IMR-90 (cell line): ENCODE measurements around the gene THSD7B. TPM values are rescaled to one million over a fixed set of nuclear protein-coding genes. Genes with fewer than 3 reads are reported as not detected.

Experiments used
- ATAC-seq: fragments of 200-7000 bp; cut with Tn5 transposase; 2 replicates; pipeline ENCODE4 v1.9.1; 2020; ENCODE audit warnings: low read depth, mild to moderate bottlenecking, moderate library complexity
- BruUV-seq: library from RNA; stranded (reverse); fragments of 400-500 nt; replicated peaks from 2 replicates; lab custom pipeline; 2021; lab: Mats Ljungman, UMichigan
- CTCF ChIA-PET: fragments of 300-600 bp; formaldehyde crosslinking; extraction: SDS; loops from one replicate; lab custom pipeline; 2021; ENCODE audit warnings: antibody characterized with exemption; lab: Yijun Ruan, JAX
- POLR2A ChIA-PET: fragments of 300-600 bp; sonication (Branson Sonifier 250); formaldehyde crosslinking; loops from one replicate; lab custom pipeline; 2022; ENCODE audit warnings: antibody characterized with exemption; ENCODE audit not compliant: unreplicated experiment; lab: Charles Lee
- DNase-seq: peaks from one replicate; pipeline ENCODE4 v3.0.0; 2013
- H2AFZ ChIP-seq: replicated peaks from 2 replicates; pipeline ENCODE3; 2013; ENCODE audit warnings: low read length, mild to moderate bottlenecking; ENCODE audit not compliant: poor library complexity
- H2AK5ac ChIP-seq: 2 replicates; pipeline ENCODE4 v1.6.1; 2013; ENCODE audit warnings: low read depth, low read length, inconsistent platforms
- H2AK9ac ChIP-seq: replicated peaks from 2 replicates; pipeline ENCODE3; 2013; ENCODE audit warnings: mild to moderate bottlenecking, low read depth, low read length, moderate library complexity; ENCODE audit not compliant: poor library complexity
- H2BK120ac ChIP-seq: 2 replicates; pipeline ENCODE4 v1.6.1; 2013; ENCODE audit warnings: low read depth, low read length, inconsistent platforms
- H2BK15ac ChIP-seq: 3 replicates; pipeline ENCODE4 v1.6.1; 2013; ENCODE audit warnings: low read depth, low read length, inconsistent platforms
- H2BK20ac ChIP-seq: 2 replicates; pipeline ENCODE4 v1.6.1; 2013; ENCODE audit warnings: low read depth, mild to moderate bottlenecking, inconsistent platforms, low read length, moderate library complexity
- H2BK5ac ChIP-seq: 2 replicates; pipeline ENCODE4 v1.6.1; 2013; ENCODE audit warnings: mild to moderate bottlenecking, low read depth, low read length, inconsistent platforms; ENCODE audit not compliant: poor library complexity, severe bottlenecking
- H3K14ac ChIP-seq: replicated peaks from 2 replicates; pipeline ENCODE4 v1.6.1; 2013; ENCODE audit warnings: low read depth, low read length, inconsistent platforms
- H3K18ac ChIP-seq: 2 replicates; pipeline ENCODE4 v1.6.1; 2013; ENCODE audit warnings: low read depth, low read length, control low read depth
- H3K23ac ChIP-seq: 2 replicates; pipeline ENCODE4 v1.6.1; 2013; ENCODE audit warnings: low read depth, low read length, inconsistent platforms
- H3K27ac ChIP-seq: 2 replicates; pipeline ENCODE4 v1.5.1; 2013; ENCODE audit warnings: mild to moderate bottlenecking, control low read depth, low read length; ENCODE audit not compliant: insufficient read depth
- H3K27me3 ChIP-seq: 2 replicates; pipeline ENCODE4 v1.6.1; 2013; ENCODE audit warnings: low read length; ENCODE audit not compliant: control insufficient read depth, insufficient read depth
- H3K36me3 ChIP-seq: 2 replicates; pipeline ENCODE4 v1.6.1; 2013; ENCODE audit warnings: low read length, mixed read lengths; ENCODE audit not compliant: control insufficient read depth, insufficient read depth
- H3K4ac ChIP-seq: 2 replicates; pipeline ENCODE4 v1.6.1; 2013; ENCODE audit warnings: low read depth, low read length, inconsistent platforms
- H3K4me1 ChIP-seq: 2 replicates; pipeline ENCODE4 v1.6.1; 2013; ENCODE audit warnings: low read length, mixed read lengths; ENCODE audit not compliant: control insufficient read depth, insufficient read depth
- H3K4me2 ChIP-seq: 2 replicates; pipeline ENCODE4 v1.6.1; 2013; ENCODE audit warnings: low read depth, mild to moderate bottlenecking, control low read depth, low read length, moderate library complexity
- H3K4me3 ChIP-seq: 2 replicates; pipeline ENCODE4 v1.5.1; 2013; ENCODE audit warnings: low read depth, mild to moderate bottlenecking, control low read depth, low read length, moderate library complexity; ENCODE audit not compliant: insufficient read depth
- H3K56ac ChIP-seq: 2 replicates; pipeline ENCODE4 v1.6.1; 2013; ENCODE audit warnings: low read length, inconsistent platforms; ENCODE audit not compliant: insufficient read depth; ENCODE audit errors: extremely low read depth
- H3K79me1 ChIP-seq, 2 experiments: 2 replicates each; pipeline ENCODE4 v1.6.1; 2013; ENCODE audit warnings: low read length in 2 of 2, inconsistent platforms in 1 of 2, low read depth in 1 of 2
- H3K9ac ChIP-seq: 2 replicates; pipeline ENCODE4 v1.6.1; 2013; ENCODE audit warnings: low read depth, low read length, control low read depth
- H3K9me1 ChIP-seq: 2 replicates; pipeline ENCODE4 v1.6.1; 2013; ENCODE audit warnings: low read length, inconsistent platforms; ENCODE audit not compliant: insufficient read depth
- H3K9me3 ChIP-seq: 2 replicates; pipeline ENCODE4 v1.6.1; 2013; ENCODE audit warnings: low read length; ENCODE audit not compliant: control insufficient read depth, insufficient read depth
- H4K20me1 ChIP-seq: 2 replicates; pipeline ENCODE4 v1.6.1; 2013; ENCODE audit warnings: low read length, inconsistent platforms; ENCODE audit not compliant: insufficient read depth
- H4K5ac ChIP-seq: 2 replicates; pipeline ENCODE4 v1.6.1; 2013; ENCODE audit warnings: mild to moderate bottlenecking, low read depth, low read length, control low read depth
- H4K8ac ChIP-seq, 2 experiments: 2 replicates each; pipeline ENCODE4 v1.6.1; 2013; ENCODE audit warnings: low read depth in 2 of 2, low read length in 2 of 2, control low read depth in 1 of 2, inconsistent platforms in 1 of 2
- H4K91ac ChIP-seq: 2 replicates; pipeline ENCODE4 v1.6.1; 2013; ENCODE audit warnings: low read depth, low read length, inconsistent platforms; ENCODE audit not compliant: insufficient read depth
- BHLHE40 ChIP-seq: fragments of 150-350 bp; IDR thresholded peaks from 2 replicates; pipeline ENCODE4 v1.6.1; 2016; ENCODE audit warnings: mild to moderate bottlenecking, low read depth, low read length
- CHD1 ChIP-seq: IDR thresholded peaks from 2 replicates; pipeline ENCODE4 v1.6.1; 2012; ENCODE audit warnings: low read depth, low read length, improper control_type of control experiment
- ELK1 ChIP-seq: fragments of 150-350 bp; IDR thresholded peaks from 2 replicates; pipeline ENCODE4 v1.6.1; 2016; ENCODE audit warnings: low read depth, mild to moderate bottlenecking, low read length, moderate library complexity, borderline replicate concordance
- FOS ChIP-seq: fragments of 150-350 bp; IDR thresholded peaks from 2 replicates; pipeline ENCODE4 v1.6.1; 2016; ENCODE audit warnings: low read depth, low read length
- MAFK ChIP-seq: IDR thresholded peaks from 2 replicates; pipeline ENCODE4 v1.6.1; 2012; ENCODE audit warnings: low read depth, low read length, improper control_type of control experiment
- MAZ ChIP-seq: IDR thresholded peaks from 2 replicates; pipeline ENCODE4 v1.6.1; 2012; ENCODE audit warnings: low read depth, mild to moderate bottlenecking, low read length, improper control_type of control experiment, moderate library complexity, borderline replicate concordance
- RAD21 ChIP-seq: IDR thresholded peaks from 2 replicates; pipeline ENCODE4 v1.6.1; 2012; ENCODE audit warnings: low read length, improper control_type of control experiment
- RFX5 ChIP-seq: IDR thresholded peaks from 2 replicates; pipeline ENCODE4 v1.8.0; 2012; ENCODE audit warnings: low read depth, mild to moderate bottlenecking, low read length, moderate library complexity
- SMC3 ChIP-seq: fragments of 150-350 bp; IDR thresholded peaks from 2 replicates; pipeline ENCODE4 v1.6.1; 2016; ENCODE audit warnings: low read depth, mild to moderate bottlenecking, antibody characterized with exemption, low read length, moderate library complexity
- USF2 ChIP-seq: fragments of 150-350 bp; IDR thresholded peaks from 2 replicates; pipeline ENCODE4 v1.6.1; 2017; ENCODE audit warnings: mild to moderate bottlenecking, antibody characterized with exemption, low read length, low read depth
- WGBS, 2 experiments: methylation state at CpG; one replicate each; pipeline versions ENCODE4 v1.1.5 to v1.1.7; 2013; ENCODE audit warnings: missing lambda C conversion rate in 2 of 2; ENCODE audit not compliant: insufficient read length in 1 of 2; ENCODE audit errors: extremely low coverage in 2 of 2; 5-methylcytosine and 5-hydroxymethylcytosine counted together
- dilution Hi-C: fragments of 300-500 bp; cut with HindIII; formaldehyde crosslinking; loops from one replicate; pipeline ENCODE4 v1.14.3; 2018; ENCODE audit warnings: low sequenced_read_pairs; ENCODE audit not compliant: unreplicated experiment
- in situ Hi-C: fragments of 300-500 bp; cut with MboI; formaldehyde crosslinking; loops from 3 replicates; pipeline ENCODE4 v1.14.3; 2019; ENCODE audit warnings: low sequenced_read_pairs, inconsistent platforms, mixed read lengths
- intact Hi-C: fragments of 100-400 bp; cut with micrococcal nuclease; formaldehyde crosslinking; loops from 2 replicates; pipeline ENCODE4 v1.10.0; 2022
- polyA plus RNA-seq, 3 experiments: library from polyadenylated mRNA; depleted of rRNA; stranded (reverse); fragments of >200 nt; gene quantifications; 2 replicates each; pipeline ENCODE4 v1.2.3, GENCODE V29; 2012; ENCODE audit warnings: low replicate concordance in 1 of 3
- total RNA-seq: library from RNA; depleted of rRNA; stranded (reverse); fragments of >200 nt; gene quantifications from 2 replicates; pipeline ENCODE4 v1.2.3, GENCODE V29; 2012

The THSD7B gene
- total and polyA plus RNA-seq, 2 of the 4 experiments (the other 2 are of a cell fraction), result not detected

- WGBS, 2 experiments, result no CpG with 5 or more reads among the region's 1 CpG
- no peak overlapping the region for H2BK5ac ChIP-seq
- H3K14ac ChIP-seq, result no peak overlapping the region
- POLR2A ChIA-PET, result no interaction called here
- in situ Hi-C loops, result no loop called here
- DNase-seq (no peak), ATAC-seq (no peak)
- H3K27me3 ChIP-seq, result no peaks in the 10 kb centered on the region
- TF ChIP-seq FOS, result no peak
- no peak for TF ChIP-seq BHLHE40
- no peak for TF ChIP-seq RAD21
- no peak for TF ChIP-seq CHD1
- no peak for TF ChIP-seq MAFK
- TF ChIP-seq USF2, result no peak
- no peak for TF ChIP-seq RFX5
- no peak for TF ChIP-seq SMC3
- no peak for TF ChIP-seq MAZ
- no peak for TF ChIP-seq ELK1
- no peak overlapping the region for H3K4me3 ChIP-seq
- H4K8ac ChIP-seq, result no peak overlapping the region
- intact Hi-C loops, result no loop called here
- H3K27ac ChIP-seq, result no peak overlapping the region
- H2AFZ ChIP-seq, result no peak overlapping the region
- no peaks in the 10 kb centered on the region for H3K4me1 ChIP-seq
- H3K23ac ChIP-seq, result no peak overlapping the region
- no peak overlapping the region for H3K4me2 ChIP-seq
- dilution Hi-C loops, result no loop called here
- H2BK20ac ChIP-seq, result no peak overlapping the region
- H4K91ac ChIP-seq, result no peak overlapping the region
- no peak overlapping the region for H3K9ac ChIP-seq
- CTCF ChIA-PET, result no interaction called here
- H4K5ac ChIP-seq, result no peak overlapping the region
- no peak overlapping the region for H3K18ac ChIP-seq
- H2BK120ac ChIP-seq, result no peak overlapping the region
- no peak overlapping the region for H2BK15ac ChIP-seq
- H4K20me1 ChIP-seq, result no peaks in the 10 kb centered on the region
- BruUV-seq, result no TSS peak
- H3K36me3 ChIP-seq, result no peaks in the 10 kb centered on the region
- no peak overlapping the region for H2AK9ac ChIP-seq
- H3K4ac ChIP-seq, result no peak overlapping the region
- H3K9me3 ChIP-seq, result peaks cover 9% of the 10 kb centered on the region
- no peak overlapping the region for H2AK5ac ChIP-seq
- no peaks in the 10 kb centered on the region for H3K79me1 ChIP-seq
- no peaks in the 10 kb centered on the region for H3K9me1 ChIP-seq
- H3K56ac ChIP-seq, result no peak overlapping the region
Measured at GRCh38 chr2:137154946-137155345, 389.6 kb downstream of the THSD7B start.
